IMR-90 (cell line): ENCODE data around the gene DSCAML1.

Experiments
- CEBPB ChIP-seq: IDR thresholded peaks from 2 replicates; pipeline ENCODE4 v1.6.1; 2012; ENCODE audit warnings: low read depth, low read length, improper control_type of control experiment
- CTCF ChIP-seq: conservative IDR thresholded peaks from 2 replicates; pipeline ENCODE4 v1.5.1; 2012; ENCODE audit warnings: mild to moderate bottlenecking, low read depth, low read length, improper control_type of control experiment

- TF ChIP-seq CTCF (no peak), CEBPB (no peak)
These were observed 66.7 kb downstream of the DSCAML1 start for GRCh38 chr11:117730208-117730800.
